HG02852 (cell line): ENCODE data around the gene HCN1.
"Not testable (repeated sequence)": the region's sequence is repeated elsewhere in the genome, so short reads cannot be mapped to it uniquely, and the experiment has no call there.

Experiments used
- ATAC-seq: cut with Tn5 transposase; IDR thresholded peaks from one replicate; pipeline ENCODE4 v1.9.1; 2021; ENCODE audit warnings: mild to moderate bottlenecking, moderate library complexity; ENCODE audit not compliant: unreplicated experiment

HCN1 gene

GRCh38 chr5:45622365-45622764 is 73.8 kb downstream of the HCN1 start:
- ATAC-seq: no peak

GRCh38 chr5:45617859-45618416 is 78.2 kb downstream of the HCN1 start:
- no peak for ATAC-seq

GRCh38 chr5:45609661-45610060 is 86.5 kb downstream of the HCN1 start:
- ATAC-seq: no peak

DNA sequence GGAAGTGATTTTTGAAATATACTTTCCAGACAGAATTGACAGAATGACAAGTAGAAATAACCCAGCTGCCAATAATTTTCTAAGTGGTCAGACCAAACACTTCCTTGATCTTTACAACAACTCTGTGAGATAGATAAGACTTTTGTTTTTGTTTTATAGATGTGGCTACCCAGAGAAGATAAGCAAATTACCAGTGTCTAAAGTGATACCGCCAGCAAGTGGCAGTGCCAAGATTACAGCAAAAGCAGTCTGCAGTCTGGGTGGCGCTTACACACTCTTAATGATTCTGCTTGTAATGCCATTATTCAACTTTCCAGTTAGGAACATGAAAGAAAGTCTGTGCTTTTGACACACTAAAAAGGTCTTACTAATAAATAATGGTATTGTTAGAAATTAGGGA is 92.1 kb downstream of the HCN1 start:
- ATAC-seq: no peak

DNA sequence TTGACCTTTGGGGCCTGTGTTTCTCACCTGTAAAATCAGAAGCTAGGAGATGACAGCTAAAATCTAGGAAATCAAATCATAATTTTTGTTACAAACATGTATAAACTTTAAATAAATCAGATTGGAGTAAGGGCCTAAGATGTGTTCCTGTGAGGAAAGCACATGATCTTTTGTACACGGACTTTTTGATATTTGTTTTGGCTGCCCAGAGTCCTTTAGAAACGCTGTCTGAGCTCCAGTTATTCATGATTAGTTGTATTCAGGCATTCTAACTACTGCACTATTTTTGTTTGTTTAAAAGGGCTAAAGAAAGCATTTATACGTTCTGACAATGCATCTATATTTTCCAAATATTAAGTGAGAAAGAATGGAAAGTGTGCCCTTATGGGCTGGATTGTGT is 94.8 kb downstream of the HCN1 start:
- ATAC-seq: no peak

DNA sequence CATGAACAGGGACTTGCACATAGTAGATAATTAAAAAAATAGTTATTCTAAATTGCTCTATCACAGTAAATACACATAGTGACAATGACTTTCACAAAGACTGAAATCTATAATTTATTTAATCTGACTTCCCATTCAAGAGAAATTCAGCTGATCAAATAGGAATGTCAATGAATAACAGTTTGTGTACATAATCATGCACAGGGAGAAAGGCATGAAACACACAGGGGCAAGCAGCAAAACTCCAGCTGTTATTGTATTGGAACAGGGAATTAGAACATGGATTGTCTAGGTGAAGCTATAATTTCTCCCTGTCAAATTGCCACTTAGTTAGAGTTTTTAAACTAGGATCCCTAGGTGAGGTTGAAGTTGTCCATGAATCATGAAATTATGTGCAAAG is 99.9 kb downstream of the HCN1 start:
- ATAC-seq: no peak

- not testable (repeated sequence) for ATAC-seq
These were observed 110.2 kb downstream of the HCN1 start for GRCh38 chr5:45586001-45586400.

DNA sequence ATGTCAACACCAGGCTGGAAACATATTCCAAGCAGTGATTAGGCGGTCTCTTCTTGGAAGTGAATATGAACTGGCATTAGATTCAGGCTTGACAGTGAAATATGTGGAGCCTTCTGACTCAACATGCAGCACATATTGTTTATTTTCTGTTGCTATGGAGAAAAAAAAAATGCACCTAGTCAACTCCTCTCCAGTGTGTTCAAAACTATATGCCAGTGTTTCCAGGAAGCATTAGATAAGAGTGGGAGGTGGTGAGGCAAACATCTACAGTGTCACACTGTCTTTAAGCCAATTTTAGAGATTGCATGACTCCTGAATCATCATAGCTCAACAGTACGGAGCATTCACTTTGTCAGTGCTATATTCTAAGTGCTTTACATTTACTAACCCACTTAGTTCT is 117.9 kb downstream of the HCN1 start:
- no peak for ATAC-seq

- ATAC-seq: no peak
These were observed 127.4 kb downstream of the HCN1 start for GRCh38 chr5:45568813-45569212.

DNA sequence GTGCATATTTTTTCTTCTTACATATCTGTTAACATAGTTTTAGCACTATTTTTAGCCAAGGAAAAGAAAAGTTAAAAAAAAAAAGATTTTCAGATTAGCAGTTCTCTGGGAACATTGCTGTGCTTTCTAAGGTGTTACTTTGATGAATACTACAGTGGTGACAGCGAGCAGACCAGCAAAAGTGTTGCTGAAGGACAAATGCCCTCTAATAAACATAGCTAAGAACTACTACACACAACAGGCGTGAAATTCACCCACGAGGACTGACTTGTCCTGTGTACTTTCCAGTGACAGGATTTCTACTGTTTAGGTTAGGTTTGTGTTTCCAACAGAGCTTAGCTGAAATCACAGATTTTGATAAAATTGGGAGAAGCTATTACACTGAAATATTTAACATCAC is 153.8 kb downstream of the HCN1 start:
- ATAC-seq: no peak

- no peak for ATAC-seq
These were observed 162.5 kb downstream of the HCN1 start for GRCh38 chr5:45533663-45534062.

DNA sequence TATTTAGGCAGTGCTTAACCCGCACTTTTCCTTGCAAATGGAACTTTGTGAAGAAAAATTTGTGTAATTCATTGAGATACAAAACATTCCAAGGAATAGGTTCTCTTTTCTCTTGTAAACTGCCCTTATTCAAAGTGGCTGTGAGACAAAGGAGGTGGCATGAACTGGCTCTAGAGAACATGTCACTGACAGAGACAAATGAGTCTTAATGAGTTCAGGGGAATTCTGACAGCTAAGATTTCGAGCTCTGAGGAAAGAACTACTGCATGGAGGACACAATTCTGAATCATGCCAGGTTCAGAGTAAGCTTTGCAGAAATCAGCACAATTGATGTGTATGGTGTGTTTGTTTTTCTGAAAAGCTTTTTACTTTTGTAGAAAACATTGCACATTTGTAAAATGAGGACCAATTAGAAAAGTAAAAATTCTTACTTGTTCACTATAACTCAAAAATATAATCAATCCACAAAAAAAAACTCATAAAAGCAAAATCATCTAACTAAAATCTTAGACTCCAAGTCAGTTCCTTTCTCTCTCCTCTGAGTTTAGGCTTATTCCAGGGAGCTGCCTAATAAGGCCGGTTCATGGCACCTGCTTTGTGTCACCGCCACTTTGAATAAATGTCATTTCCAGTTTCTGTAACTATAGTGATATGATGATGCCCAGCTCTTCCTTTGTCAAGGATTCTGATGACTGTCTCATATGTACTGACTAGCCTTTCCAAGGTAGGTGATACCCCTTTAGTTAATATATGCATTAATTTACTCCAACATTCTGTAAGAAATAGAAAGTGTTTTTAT is 163.2 kb downstream of the HCN1 start:
- no peak for ATAC-seq

- no peak for ATAC-seq
These were observed 175.1 kb downstream of the HCN1 start for GRCh38 chr5:45521067-45521466.

DNA sequence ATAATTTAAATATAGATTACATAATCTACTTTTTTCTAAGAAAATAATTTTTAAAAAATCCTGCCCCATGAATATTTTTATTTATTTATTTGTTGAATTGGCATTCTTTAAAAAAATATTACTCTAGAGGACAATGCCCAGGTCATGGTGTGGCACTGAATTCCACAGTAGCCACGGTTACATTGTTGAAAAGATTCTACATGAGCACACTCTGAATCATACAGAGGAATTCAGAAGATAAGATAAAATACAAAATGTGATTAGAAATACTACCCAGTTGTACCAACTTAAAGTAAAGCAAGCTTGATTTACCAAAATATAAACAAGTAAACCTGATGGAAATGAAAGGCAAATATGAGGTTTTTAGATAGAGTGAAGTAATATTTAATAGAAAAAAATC is 183.7 kb downstream of the HCN1 start:
- no peak for ATAC-seq

- no peak for ATAC-seq
These were observed 186.8 kb downstream of the HCN1 start for GRCh38 chr5:45509371-45509770.

DNA sequence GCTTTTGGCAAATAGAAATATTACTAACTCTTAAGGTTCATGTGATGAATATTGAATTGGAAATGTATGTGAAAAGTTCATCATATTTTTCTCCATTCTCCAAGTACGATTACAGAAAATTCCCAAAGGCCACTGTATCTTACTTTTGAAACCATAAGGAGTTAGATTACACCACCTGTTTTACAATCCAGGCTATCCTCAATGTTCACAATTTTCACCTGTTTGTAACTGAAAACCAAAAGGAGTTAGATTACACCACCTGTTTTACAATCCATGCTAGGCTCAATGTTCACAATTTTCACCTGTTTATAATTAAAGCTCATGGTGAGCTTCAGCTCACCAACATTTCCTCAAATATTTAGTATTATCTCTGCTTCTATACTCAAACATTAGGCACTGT is 188.0 kb downstream of the HCN1 start:
- no peak for ATAC-seq

DNA sequence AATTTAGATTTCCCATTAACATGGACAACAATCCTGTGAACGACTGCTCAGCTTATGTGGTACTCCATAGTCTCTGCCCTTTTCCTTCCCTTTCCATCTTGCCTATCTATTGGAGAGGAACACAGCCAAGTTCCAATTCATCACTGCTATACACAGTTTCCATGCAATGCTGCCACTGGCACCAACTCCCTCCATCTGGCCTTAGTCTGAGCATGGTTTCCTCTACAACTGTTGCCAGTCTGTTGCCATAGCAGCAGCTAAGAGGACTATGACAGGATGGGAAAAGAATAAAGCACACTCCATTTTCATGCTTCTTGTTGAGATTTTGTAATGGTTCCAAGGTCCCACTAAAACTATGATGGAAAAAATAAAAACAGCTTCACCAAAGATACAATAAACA is 189.0 kb downstream of the HCN1 start:
- no peak for ATAC-seq

DNA sequence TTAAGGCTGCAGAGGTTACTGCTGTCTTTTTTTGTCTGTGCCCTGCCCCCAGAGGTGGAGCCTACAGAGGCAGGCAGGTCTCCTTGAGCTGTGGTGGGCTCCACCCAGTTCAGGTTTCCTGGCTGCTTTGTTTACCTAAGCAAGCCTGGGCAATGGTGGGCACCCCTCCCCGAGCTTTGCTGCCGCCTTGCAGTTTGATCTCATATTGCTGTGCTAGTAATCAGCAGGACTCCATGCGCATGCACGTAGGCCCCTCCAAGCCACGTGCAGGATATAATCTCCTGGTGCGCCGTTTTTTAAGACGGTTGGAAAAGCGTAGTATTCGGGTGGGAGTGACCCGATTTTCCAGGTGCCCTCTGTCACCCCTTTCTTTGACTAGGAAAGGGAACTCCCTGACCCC is 197.2 kb downstream of the HCN1 start:
- ATAC-seq: not testable (repeated sequence)

- no peak for ATAC-seq
These were observed 204.8 kb downstream of the HCN1 start for GRCh38 chr5:45491368-45491767.

GRCh38 chr5:45484781-45485180 is 211.4 kb downstream of the HCN1 start:
- ATAC-seq: no peak

- no peak for ATAC-seq
These were observed 242.1 kb downstream of the HCN1 start for GRCh38 chr5:45454114-45454513.

DNA sequence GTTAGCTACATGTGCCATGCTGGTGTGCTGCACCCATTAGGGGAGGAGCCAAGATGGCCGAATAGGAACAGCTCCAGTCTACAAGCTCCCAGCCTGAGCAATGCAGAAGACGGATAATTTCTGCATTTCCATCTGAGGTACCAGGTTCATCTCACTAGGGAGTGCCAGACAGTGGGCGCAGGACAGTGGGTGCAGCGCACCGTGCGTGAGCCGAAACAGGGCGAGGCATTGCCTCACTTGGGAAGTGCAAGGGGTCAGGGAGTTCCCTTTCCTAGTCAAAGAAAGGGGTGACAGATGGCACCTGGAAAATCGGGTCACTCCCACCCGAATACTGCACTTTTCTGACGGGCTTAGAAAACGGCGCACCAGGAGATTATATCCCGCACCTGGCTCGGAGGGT is 251.3 kb downstream of the HCN1 start:
- not testable (repeated sequence) for ATAC-seq

DNA sequence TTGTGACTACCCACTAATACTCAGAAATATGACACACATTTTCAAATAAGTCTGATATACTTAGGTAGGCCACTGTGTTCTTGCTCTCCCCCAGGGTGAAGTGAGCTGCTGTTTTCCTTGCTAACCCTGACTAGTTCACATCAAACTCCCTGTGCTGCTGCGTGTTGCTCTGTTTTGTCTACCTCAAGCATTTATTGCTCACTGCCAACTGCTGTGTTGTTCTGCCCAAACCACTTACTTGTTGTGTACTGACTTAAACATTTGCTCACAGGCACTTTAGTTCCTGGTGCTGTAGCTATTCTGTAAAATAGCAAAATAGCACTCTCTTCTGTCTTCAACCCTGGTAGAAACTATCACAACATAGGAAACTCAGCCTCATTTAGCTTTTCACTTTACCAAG is 255.7 kb downstream of the HCN1 start:
- no peak for ATAC-seq
